RCC 7860 (cell line): Measurements from ENCODE around the gene PSTPIP1.

Experiments
- DNase-seq: peaks from one replicate; pipeline ENCODE4 v3.0.0-alpha.2; 2015; ENCODE audit warnings: low spot score
- FAIRE-seq: peaks from 2 replicates; lab custom pipeline; 2012; peaks lifted over from hg19 to GRCh38; lab: Jason Lieb, UNC

Gene PSTPIP1

DNA sequence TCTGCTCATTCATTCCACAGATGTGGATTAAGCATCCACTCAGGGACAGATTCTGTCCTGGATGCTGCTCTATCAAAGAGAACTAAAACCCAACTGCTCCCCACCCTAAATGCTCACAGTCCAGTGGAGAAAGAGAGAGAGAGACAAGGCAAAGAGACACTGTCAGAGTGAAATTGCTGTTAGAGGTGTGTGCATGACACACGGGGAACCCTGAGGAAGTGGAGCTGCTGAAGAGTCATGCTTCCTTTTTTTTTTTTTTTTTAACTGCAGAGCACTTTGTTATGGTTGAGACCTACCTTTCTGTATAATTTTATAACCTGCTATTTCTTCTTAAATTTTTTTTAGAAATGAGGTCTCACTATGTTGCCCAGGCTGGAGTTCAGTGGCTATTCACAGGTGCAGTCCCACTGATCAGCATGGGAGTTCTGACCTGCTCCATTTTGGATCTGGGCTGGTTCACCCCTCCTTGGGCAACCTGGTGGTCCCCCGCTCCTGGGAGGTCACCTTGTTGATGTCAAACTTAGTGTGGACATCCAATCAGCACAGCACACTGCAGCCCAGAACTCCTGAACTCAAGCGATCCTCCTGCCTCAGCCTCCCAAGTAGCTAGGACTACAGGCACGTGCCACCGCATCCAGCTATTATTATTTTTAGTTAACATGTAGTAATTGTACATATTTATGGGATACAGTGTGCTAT lies 18.2 kb upstream of the PSTPIP1 start:
- FAIRE-seq: no peak
- no peak for DNase-seq

DNA sequence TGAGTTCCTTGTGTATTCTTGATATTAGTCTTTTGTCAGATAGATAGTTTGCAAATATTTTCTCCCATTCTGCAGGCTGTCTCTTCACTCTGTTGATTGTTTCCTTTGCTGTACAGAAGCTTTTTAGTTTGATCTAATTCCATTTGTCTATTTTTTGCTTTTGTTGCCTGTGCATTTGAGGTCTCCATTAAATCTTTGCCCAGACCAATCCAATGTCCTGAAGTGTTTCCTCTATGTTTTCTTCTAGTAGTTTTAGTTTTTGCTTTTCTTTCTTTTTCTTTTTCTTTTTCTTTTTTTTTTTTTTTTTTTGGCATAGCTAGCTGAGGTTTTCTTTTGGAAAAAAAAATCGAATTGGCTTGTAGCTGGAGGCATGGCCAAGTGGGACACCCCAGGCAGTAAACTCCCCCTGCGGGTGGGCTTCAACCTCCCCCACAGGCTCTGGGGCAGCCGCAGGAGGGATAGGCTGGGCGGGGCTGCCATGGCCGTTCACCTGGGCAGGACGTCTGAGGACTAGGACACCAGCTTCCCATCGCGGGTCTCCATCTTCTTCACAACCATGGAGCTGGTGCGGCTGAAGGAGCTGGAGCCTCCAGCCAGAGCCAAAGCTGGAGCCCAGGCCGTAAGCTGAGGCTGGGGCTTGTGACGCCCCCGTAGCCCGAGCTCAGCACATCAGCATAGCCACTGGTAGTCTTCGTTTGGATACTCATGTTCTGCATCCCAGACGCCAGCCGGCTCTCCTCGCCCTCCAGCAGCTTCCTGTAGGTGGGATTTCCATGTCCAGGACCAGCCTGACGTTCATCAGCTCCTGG lies 16.2 kb upstream of the PSTPIP1 start:
- DNase-seq (no peak), FAIRE-seq (no peak)

DNA sequence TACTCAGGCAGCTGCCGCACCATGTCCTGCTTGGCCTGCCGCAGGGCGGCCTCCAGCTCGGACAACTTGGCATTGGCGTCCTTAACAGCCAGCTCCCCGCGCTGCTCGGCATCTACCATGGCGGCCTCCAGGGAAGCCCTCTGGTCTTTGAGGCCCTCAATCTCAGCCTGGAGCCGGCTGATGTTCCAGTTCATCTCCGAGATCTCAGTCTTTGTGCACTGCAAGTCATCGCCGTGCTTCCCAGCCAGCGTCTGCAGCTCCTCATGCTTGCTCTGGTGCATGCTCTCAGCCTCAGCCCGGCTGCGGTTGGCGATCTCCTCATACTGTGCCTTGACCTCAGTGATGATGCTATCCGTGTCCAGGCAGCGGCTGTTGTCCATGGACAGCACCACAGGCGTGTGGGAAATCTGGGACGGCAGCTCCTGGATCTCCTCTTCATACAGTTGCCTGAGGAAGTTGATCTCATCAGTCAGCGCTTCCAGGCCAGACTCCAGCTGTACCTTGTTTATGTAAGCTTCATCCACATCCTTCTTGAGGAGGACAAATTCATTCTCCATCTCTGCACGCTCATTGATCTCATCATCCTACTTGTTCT lies 15.5 kb upstream of the PSTPIP1 start:
- DNase-seq (no peak), FAIRE-seq (no peak)

DNA sequence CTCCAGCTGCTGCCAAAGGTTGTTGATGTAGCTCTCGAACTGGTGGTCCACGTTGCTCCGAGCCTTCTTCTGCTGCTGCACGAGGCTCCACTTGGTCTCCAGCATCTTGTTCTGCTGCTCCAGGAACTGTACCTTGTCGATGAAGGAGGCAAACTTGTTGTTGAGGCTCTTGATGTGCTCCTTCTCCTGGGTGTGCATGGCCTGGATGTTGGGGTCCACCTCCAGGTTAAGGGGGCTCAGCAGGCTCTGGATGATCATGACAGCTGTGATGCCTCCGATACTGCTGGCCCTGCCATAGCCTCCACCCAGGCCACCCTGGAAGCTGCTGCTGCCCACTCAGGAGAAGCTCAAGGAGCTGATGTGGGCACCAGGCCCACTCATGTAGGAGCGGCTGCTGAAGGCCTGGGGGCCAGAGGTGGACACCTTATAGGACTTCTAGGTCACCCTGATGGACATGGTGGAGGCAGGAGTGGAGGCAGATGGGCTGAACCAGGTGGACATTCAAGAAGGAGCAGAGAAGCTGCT lies 14.9 kb upstream of the PSTPIP1 start:
- FAIRE-seq (no peak), DNase-seq (no peak)

DNA sequence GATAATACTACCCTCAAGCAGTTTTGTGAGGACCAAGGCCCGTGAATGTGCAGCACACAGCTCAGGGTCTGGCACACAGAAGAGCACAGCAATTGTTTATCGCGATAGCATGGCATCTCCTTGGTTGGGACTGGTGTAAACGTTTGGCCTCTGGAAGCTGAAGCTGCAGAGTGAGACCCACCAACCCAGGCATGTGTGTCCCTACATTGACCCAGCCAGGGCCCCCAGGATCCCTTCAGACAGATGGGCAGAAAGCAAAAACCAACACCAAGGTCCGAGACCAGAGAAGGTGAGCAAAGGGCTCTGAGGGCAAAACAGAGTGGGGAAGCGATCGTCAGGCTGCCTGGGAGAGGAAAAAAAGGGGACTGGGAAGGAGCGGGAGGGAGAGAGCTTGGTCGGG lies 12.6 kb upstream of the PSTPIP1 start:
- no peak for FAIRE-seq
- DNase-seq: no peak

DNA sequence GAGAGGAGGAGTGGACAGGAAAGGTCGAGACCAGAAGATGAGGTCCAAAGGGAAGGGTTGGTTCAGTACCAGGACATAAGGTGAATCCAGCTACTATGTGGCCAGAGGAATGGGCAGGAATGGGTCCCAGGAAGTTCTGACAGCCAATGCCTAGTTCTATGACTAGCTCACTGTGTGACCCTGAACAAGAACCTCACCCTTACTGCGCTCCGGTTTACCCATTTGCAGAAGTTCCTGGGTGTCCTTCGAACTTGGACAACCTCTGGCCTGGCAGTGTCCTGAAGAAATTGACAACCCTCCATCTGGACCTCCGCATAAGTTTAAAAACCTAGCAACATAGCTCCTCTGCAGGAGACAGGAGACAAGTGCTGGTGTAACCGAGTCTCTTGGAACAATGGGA lies 12.2 kb upstream of the PSTPIP1 start:
- DNase-seq (no peak), FAIRE-seq (no peak)

DNA sequence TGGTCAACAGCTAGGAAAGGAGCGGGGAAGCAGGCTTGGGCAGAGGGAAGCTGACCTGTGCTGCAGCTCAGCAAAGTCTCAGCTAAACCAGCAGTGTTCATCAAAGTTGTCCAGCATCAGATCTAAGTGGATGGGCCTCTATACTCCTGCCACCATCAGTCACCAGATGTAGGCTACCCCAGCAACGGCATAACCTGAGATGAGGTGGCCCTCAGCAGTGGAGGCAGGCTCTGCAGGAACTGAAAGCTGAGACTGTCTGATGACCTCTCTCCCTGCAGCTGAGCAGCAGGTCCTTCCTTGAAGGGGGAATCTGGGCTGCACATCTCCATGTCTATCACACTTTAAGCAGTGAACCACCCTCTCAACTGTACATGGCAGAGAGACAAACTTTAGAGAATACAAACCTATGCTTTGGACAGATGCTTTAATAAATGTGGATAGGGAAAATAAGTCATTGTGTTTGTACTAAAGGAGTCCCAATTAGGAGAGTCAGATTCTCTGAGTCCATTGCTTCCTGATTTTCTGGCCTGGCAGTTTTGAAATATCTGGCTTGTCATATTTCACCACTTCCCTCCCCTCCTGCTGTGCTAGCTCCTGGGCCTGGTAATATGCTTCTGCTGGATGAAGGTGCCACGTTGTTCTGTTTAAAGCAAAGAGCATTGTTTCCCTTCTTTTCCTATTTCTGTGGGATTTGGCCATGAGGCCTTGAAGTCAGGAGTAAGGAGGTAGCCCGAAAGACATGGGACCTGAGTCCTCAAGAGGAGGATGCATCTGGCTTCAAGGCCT lies 11.1 kb upstream of the PSTPIP1 start:
- no peak for DNase-seq
- FAIRE-seq: no peak

DNA sequence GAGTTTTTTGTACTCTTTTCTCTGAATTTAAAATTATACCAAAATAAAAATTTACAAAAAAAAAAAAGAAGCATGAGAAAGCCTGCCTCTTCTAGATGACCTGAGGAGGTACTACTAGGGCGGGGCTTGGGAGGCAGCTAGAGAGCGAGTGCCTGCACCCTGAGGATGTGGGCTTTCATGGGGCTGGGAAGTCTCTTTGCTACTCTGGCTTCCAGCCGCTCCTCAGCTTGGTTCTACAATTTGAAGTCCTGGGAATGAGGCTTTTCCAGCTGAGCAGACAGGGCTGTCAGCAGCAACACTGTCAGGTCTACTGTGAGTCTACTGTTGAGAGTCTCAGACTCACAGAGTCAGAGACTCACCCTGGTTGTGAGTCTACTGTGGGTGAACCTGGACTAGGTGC lies 8.2 kb upstream of the PSTPIP1 start:
- FAIRE-seq: no peak

DNA sequence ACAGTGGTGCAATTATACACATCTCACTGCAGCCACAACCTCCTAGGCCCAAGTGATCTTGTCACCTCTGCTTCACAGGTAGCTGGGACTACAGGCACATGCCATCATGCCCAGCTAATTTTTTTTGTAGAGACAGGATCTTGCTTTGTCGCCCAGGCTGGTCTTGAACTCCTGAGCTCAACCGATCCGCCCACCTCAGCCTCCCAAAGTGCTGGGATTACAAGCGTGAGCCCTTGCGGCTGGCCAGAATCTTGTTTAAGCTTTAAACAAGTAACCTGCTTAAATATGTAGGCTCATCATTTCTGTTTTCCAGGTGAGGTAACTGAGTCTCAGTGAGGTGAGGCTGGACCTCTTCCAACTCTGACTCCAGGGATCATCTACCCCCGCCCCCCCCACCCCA lies 7.7 kb upstream of the PSTPIP1 start:
- no peak for FAIRE-seq
- no peak for DNase-seq

More for the DNA sequence above, 8.2 kb upstream of the PSTPIP1 start:
- DNase-seq: no peak

DNA sequence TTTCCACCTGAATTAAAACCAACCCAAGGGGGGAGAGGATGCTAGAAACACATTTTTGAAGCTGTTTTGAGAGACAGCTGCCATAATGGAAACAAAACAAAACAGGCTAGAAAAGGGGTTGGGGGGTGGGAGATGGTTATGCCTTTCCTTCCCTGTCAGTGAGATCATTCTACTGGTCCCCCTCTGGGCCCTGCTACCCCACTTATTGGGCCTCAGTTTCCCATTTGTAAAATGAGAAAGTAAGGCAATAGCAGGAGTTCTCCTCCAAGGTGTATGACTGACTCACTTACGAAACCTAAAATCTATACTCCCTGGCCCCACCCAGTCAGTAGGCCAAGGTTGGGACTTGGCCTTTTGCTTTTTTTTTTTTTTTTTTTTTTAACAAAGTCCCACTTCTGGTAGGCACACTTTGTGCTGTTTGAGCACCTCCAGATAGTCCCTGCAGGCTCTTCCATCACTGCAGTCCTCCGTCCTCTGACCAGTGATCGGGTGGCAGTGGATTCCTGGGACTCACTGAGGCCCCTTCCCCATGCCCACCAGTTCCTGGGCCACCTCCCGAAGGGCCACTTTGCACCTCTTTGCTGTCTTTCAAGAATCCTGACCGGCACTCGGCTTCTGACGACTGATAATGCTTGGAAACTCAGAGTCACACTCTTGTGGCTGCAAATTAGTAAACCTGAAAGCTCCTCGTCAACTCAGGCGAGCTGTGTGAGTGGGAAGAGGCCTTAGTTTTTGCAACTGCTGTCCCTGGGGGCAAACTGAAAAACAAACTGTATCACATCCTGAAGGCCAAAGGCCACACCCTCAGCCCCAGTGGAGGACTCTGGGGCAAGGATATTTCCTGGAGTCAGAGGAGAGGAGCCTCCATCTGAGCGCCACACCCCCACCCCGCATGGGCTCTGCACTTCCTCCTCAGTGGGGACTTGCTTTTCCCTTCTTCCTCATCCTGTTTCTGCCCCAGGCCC lies 6.7 kb upstream of the PSTPIP1 start:
- DNase-seq: no peak
- no peak for FAIRE-seq

DNA sequence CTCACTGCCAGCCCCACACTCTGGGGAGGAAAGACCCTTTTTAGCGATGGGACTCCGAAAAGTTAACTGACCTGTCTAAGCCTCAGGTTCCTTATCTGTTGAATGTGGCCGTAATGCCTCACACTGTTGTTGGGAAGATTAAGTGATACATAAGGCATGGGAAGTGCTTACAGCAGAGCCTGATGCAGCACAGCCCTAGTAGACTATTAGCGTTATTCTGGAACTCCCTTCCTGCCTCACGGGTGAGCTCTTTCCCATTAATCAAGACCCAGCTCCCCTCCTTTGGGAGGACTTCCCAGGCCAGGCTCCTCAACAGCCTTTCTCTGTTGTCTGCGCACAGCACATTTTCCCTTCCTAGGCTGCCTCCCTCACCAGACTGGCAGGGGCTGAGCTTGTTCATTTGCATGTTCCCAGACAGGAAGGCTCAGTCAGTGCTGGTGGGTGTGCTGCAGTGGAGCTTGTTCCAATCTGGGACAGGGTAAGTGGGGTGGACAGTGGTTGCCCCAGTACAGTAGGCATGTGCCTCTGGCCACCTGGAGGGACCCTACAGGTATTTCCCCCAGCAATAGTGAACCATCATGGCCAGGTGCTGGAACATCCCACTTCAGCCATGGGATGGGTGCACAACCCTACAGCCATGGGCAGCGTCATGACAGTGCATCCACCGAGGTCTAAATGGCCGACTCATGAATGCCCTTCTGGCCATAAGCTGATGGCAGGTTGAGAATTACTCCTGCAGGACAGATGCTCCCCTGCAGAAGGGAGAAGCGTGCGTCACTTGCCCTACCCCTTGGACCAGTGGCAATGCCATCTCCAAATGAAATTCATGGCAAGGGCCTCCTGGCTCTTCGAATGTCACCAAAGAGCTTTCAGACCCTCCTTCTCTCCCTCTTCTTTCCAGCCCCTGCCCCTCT lies 5.8 kb upstream of the PSTPIP1 start:
- no peak for FAIRE-seq
- DNase-seq: no peak

DNA sequence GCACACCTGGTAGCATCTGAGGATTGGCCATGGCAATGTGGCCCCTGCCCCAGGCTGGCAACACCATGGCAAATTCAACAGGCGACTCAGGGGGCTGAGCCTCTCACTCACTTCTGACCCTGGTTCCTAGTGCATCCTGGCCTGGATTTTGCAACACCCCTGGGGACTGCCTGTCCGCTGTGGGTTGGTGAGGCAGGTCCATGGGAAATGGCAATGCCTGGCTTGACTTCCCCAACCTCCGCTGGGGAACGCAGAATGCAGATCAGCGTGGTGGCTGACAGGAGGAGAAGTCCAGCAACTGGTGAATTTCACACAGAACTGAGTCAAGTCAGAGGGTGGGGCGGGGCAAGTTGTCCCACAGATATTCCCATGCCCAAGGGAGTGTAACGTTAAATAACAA lies 3.9 kb upstream of the PSTPIP1 start:
- FAIRE-seq (no peak), DNase-seq (no peak)

DNA sequence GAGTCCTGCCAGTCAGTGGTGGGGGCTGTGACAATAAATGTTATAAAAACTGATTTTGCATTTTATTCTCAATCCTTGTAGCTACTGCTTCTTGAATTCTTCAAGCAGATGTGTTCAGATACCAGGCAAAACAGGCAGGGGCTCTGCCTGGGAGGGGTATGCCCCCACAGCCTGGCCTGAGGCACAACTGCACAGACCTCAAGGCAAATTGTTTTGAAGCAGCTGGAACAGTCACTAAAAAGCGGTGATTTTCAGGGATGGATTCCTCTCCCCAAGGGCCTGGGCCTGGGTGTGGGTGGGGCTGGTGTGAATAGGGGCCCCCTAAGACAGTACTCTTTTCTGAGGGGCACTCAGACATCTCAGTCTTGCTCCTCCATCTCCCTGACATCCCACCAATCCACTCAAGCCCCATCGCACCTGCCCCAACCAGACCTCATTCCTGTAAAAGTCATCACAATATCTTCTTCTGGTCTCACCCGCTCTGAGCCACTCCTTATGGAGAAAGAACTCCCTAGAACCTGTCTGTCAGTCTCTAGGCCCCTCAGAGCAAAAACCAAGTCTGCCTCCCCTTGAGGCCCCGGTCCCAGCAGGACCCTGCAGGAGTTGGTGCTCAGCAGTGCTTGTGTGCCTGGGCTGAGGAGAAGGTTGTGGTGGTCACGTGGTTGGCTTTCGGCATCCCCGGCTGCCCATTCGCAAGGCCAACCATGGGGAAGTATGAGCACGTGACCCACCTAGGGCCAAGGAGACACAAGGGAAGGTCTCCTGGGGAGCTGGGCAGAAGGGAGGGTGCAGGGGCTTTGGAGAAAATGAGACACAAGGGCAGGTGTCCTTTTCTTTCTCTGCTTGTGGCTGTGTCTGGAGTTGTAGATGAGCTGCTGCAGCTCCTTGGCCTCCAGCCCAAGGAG lies 2.9 kb upstream of the PSTPIP1 start:
- FAIRE-seq: no peak
- no peak for DNase-seq

DNA sequence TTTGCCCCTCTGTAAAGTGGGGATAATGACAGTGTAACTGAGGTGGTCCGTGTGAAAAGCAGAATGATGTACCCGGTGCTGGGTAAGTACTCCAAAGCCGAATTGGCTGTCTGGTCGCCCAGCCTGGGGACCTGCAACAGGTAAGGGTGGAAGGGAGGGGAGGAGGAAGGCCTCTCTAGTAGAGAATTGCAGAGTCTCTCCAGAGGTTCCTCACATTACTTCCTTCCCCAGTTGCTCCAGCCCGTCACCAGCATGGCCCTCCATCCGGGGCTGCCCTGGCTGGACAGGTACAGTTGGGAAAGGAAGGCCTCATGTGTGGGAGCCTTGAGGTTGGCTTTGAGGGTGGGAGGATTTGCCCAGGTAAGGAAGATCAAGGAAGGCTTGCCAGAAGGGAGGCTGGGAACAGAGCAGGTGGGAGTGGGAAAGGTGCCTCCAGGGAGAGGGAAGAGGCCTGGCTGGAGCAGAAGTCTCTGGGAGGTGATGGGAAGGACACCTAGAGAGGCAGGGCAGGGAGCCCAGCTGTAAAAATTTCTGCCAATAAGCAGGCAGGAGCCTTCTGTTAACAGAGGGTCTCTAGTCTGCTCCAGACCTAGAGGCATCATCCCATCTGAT lies 1.7 kb upstream of the PSTPIP1 start:
- no peak for FAIRE-seq
- no peak for DNase-seq

DNA sequence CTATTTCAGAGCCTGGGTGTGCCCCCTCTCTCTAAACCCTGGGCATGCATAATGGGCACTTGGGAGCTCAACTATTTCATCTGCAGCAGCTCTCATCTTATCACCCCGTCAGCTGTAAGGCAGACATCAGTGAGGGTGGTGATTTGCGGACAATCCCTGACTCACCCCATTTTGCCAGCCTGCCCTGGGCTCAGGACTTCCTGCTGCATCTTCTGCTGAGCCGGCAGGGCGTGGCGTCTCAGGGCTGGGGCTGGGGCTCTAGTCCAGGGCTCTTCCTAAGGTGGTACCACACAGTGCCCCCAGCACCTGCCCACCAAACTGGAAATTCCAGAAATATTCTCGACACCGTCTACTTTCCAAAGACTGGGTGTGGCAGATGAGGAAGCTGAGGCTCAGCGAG lies 925 bp upstream of the PSTPIP1 start:
- no peak for DNase-seq

DNA sequence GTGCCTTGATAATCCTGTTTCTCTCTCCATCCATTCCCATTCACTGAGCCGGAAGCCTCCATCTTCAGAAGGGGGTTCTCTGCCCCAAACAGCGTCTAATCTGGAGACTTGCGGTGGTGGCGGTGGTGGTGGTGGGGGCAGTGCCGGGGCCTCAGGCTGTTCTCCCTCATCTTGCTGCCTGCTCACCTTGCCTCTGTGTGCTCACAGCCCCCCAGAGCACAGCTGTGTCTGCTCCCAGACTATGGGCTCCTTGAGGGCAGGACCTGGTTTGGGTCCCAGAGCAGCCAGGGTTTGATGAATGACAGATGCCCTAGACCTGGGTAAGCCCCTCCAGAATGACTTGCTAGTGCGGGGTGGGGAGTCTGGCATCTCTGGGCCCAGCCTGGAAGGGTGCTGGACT lies 430 bp upstream of the PSTPIP1 start:
- DNase-seq (no peak), FAIRE-seq (no peak)

More for the DNA sequence above, 925 bp upstream of the PSTPIP1 start:
- FAIRE-seq: no peak

DNA sequence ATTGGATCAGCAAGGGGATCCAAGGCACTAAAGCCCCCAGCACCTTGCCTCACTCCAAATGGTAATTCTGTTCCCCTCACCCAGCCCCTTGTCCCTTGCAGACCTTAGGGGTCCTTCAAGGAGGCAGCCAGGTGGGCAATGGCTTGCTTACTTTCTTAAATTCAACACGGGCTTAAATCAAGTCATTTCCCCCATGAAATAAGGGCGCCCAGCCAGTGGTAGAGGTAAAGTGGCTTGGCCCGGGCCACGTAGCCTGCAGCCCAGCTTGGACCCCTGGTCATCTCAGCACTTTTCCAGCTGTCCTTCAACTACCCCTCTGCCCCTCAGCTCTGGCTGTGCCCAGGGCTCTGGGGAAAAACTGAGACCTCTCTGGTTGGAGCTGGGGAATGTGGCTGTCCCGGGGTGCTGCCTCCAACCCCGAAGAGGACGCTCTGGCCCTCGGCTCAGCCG lies 1.2 kb downstream of the PSTPIP1 start:
- no peak for FAIRE-seq
- no peak for DNase-seq
